Activated T-cell treated with anti-CD3 and anti-CD28 coated beads for 1 hour (primary cell): ENCODE measurements around the gene PRPF18.

Experiments
- DNase-seq: peaks from one replicate; pipeline ENCODE4 v3.0.0-alpha.2; 2020; ENCODE audit warnings: low read depth

PRPF18 gene

DNA sequence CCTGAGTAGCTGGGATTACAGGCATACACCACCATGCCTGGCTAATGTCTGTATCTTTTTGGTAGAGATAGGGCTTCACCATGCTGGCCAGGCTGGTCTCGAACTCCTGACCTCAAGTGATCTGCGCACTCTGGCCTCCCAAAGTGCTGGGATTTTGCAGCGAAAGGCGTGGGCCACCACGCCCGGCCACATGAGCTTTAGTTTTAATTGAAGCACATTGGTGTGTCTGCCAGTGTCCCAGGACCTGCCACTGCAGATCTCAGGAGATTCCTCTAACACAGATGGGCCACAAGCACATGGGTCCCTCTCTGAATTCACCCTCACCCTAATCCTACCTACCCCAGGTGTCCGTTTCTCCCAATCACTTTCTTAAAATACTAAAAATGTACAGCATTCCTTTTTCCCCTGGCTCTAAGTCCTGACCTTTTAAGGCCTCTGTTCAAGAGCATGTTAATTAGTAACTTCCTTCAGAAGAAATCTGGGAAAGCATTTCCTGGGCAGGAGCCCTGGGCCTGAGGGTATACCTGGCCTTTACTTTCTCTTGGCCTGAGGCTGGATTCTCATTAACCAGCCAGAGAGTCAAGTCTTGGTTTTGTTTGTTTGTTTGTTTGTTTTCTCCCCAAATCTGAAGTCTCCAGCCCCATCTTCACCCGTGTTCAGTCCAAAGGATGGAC is 82.6 kb downstream of the PRPF18 start:
- no peak for DNase-seq

- DNase-seq: no peak
Measured at GRCh38 chr10:13669901-13670300, 83.1 kb downstream of the PRPF18 start.

- no peak for DNase-seq
Measured at GRCh38 chr10:13670311-13670710, 83.5 kb downstream of the PRPF18 start.

GRCh38 chr10:13671904-13672303 is 85.1 kb downstream of the PRPF18 start:
- no peak for DNase-seq

DNA sequence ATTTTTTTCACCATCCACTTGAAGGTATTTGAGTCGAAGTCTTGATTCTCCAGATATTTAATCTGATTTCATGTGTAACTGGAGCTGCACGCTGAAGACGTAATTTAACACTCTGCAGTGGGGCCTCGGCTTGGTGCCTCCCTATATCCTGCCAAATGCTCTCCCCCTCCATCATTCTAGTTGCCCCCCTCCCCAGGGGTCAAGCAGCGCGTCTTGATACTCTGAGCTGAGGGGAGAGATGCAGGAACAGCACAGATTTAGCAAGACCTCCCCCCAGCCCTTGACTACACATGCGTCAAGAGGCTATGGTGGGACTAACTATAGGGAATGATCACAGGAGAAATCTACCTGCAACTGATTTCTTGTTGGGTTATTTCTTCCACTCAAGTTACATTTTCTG is 85.8 kb downstream of the PRPF18 start:
- no peak for DNase-seq

GRCh38 chr10:13673156-13673555 is 86.4 kb downstream of the PRPF18 start:
- no peak for DNase-seq

DNA sequence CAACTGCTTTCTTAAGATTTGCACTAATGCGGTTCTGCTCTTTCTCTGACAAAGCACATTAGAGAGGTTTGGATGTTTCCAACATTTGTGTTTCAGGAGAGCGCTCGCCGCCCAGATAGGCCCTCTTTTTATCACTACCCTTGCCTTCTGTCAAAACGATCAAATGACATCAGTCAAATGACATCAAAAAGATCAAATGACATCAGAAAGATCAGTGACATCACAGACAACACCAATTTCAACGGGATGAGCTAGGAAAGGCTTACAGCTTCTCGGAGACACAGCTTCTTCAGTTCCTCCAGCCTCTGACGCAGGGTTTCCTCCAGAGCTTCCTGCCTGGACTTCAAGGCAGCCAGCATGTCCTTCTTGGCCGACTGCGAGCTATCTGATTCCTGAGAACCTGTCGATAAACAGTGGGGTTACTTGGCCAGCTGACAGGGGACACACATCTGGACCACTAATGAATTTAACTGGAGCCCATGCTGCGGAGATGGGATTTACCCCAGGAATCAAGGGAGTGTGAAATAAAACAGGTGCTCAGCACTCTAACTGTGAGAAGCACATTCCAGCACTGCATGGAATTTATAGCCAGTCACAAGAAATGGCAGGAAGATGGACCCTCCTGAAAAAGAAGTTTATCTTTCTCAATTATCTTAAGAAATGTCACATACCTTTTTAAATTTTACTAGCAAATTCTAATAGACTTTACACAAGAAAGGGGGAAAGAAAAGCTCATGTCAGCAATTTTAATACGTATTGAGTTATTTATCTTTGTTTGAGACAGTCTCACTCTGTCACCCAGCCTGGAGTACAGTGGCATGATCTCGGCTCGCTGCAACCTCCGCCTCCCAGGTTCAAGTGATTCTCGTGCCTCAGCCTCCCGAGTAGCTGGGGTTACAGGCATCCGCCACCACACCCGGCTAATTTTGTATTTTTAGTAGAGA is 88.2 kb downstream of the PRPF18 start:
- DNase-seq: no peak

DNA sequence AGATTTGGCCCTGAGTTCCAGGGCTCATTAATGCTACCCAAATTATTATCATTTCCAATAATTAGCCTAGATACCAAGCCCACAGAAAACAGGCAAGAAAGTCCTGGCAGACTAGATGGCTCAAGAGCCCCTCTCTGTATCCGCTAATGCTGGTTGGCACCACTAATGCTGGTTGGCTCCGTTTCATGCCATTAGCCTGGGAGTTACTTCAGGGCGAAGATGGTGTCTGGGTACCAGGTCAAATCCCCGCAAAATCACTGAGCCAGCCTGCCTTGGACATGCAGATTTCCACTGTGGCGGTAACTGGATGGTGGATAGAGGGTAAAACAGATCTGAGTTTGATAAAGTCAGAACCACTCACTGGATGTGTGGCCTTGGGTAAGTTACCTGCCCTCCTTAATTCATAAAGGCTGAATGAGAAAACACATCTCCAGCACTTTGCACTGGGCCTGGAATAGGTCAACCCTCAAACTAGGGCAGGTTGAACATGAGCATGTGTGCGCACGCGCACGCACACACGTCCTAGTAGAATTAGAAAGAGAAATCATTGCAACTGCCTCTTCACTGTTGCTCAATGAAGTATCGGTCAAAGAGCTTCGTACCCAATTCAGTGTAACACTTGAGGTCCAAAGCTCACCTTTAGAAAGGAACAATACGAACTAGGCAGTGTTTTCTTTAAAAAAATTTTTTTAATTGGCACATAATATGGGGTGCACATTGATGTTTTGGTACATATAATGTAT is 91.5 kb downstream of the PRPF18 start:
- no peak for DNase-seq
